Measurements from ENCODE around the gene C2CD2. TPM values are rescaled to one million over a fixed set of nuclear protein-coding genes. Genes with fewer than 3 reads are reported as not detected.

The C2CD2 gene
- total and polyA plus RNA-seq, 2 donors (not counting 1 experiment from before 2014, with no cell fraction given): 20.3 to 22.3 TPM

DNA sequence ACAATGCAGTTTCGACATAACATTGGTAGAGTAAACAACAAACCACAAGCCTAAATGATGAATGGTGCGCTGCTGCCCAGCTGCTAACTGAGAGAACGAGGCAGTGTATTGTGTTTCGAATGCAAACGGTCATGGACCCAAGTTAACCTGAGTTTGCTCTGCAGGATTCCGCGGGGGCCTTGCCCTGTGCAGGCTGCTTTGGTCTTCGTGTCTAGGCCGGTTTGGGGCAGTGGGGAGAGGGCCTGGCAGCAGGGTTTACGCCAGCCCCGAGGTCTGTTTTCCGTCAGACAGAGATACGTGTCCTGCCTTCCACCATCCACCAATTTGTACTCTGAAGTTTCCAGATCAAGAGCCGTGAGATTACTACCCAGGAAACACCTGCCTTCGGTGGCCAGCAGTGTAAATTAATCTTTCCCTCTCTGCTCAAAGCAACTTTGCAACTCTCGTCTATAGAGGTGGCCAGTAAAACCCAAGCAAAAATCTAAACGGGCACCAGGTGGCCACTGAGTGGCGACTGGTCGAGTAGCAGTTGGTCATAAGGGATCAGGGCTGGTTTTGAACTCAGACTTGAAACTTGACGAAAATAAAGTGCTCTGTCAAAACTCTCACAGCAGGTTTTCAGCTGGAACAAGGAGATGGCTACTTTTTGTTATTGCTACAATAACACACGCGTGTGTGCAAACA, 68.3 kb downstream of the C2CD2 start:
- H3K27me3 ChIP-seq (ENCODE audit: control insufficient read depth, insufficient read depth, low read length): no peaks in the 10 kb centered on the region
- H4K20me1 ChIP-seq (ENCODE audit: control insufficient read depth, extremely low read depth, insufficient read depth, low read length): no peaks in the 10 kb centered on the region

DNA sequence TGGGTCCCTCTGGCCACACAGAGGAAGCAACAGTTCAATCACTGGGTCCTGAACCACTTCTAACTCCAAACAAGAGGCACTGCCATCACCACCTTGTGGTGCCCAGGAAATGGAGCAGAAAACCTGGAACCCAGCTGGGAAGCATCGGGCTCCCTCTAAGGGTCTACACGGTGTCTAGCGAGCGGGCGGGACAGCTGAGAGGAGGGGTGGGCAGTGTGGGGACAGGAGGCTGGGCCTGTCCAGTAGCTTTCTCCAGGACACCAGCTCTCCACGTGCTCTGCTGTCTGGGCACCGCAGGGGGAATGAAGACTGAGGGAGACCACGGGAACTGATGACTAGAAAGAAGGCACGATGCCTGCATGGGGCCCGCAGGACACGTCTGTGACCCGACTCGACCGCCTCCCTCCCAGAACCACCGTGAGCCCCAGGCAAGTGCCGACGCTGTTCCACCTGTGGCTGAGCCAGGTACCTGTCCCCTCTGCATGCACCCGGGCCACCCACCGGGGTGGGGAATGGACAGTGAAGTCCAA, 69.3 kb downstream of the C2CD2 start:
- Histone ChIP-seq H3K4me1 (ENCODE audit: control insufficient read depth, extremely low read depth, insufficient read depth, low read length) (no peaks in the 10 kb centered on the region), H3K36me3 (ENCODE audit: control insufficient read depth, insufficient read depth, low read length) (no peaks in the 10 kb centered on the region), H3K27me3 (ENCODE audit: control insufficient read depth, insufficient read depth, low read length) (no peaks in the 10 kb centered on the region), H3K9me3 (ENCODE audit: control insufficient read depth, insufficient read depth, low read depth, low read length) (no peaks in the 10 kb centered on the region), H3K9ac (ENCODE audit: insufficient read depth, low read length) (no peak overlapping the region), H3K4me2 (ENCODE audit: extremely low read depth, insufficient read depth, low read length) (no peak overlapping the region), H3K4me3 (replicated peaks in 1 of 4; ENCODE audit: control extremely low read depth in 1 of 4, insufficient read depth in 1 of 4, low read depth in 3 of 4, low read length in 4 of 4) (no peak overlapping the region), H4K20me1 (ENCODE audit: control insufficient read depth, extremely low read depth, insufficient read depth, low read length) (no peaks in the 10 kb centered on the region), H3K27ac (ENCODE audit: insufficient read depth, low read length) (no peak overlapping the region), H2AFZ (ENCODE audit: low read length) (no peak overlapping the region), H3K79me2 (ENCODE audit: control insufficient read depth, insufficient read depth, low read length) (no peaks in the 10 kb centered on the region)
- no peak for DNase-seq (ENCODE audit: low read depth in 2 of 2)
- TF ChIP-seq, protein P1, sequence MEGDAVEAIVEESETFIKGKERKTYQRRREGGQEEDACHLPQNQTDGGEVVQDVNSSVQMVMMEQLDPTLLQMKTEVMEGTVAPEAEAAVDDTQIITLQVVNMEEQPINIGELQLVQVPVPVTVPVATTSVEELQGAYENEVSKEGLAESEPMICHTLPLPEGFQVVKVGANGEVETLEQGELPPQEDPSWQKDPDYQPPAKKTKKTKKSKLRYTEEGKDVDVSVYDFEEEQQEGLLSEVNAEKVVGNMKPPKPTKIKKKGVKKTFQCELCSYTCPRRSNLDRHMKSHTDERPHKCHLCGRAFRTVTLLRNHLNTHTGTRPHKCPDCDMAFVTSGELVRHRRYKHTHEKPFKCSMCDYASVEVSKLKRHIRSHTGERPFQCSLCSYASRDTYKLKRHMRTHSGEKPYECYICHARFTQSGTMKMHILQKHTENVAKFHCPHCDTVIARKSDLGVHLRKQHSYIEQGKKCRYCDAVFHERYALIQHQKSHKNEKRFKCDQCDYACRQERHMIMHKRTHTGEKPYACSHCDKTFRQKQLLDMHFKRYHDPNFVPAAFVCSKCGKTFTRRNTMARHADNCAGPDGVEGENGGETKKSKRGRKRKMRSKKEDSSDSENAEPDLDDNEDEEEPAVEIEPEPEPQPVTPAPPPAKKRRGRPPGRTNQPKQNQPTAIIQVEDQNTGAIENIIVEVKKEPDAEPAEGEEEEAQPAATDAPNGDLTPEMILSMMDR (conservative IDR thresholded peaks at IDR 0.05 in 1 of 2, IDR thresholded peaks at IDR 0.05 in 1 of 2; ENCODE audit: low read depth in 1 of 2, low read length in 2 of 2): no peak
- TF ChIP-seq EZH2 (IDR thresholded peaks at IDR 0.05; ENCODE audit: low read length, missing control alignments): no peak

More for the DNA sequence above, 68.3 kb downstream of the C2CD2 start:
- H3K27ac ChIP-seq (ENCODE audit: insufficient read depth, low read length): no peak overlapping the region
- no peaks in the 10 kb centered on the region for H3K79me2 ChIP-seq (ENCODE audit: control insufficient read depth, insufficient read depth, low read length)
- no peak overlapping the region for H3K4me3 ChIP-seq (replicated peaks in 1 of 4; ENCODE audit: control extremely low read depth in 1 of 4, insufficient read depth in 1 of 4, low read depth in 3 of 4, low read length in 4 of 4)
- no peaks in the 10 kb centered on the region for H3K36me3 ChIP-seq (ENCODE audit: control insufficient read depth, insufficient read depth, low read length)
- H3K9ac ChIP-seq (ENCODE audit: insufficient read depth, low read length): no peak overlapping the region
- no peak for TF ChIP-seq EZH2 (IDR thresholded peaks at IDR 0.05; ENCODE audit: low read length, missing control alignments)
- TF ChIP-seq, protein P1 (conservative IDR thresholded peaks at IDR 0.05 in 1 of 2, IDR thresholded peaks at IDR 0.05 in 1 of 2; ENCODE audit: low read depth in 1 of 2, low read length in 2 of 2): peak in 1 of 2 donors; percentile 1
- H3K4me1 ChIP-seq (ENCODE audit: control insufficient read depth, extremely low read depth, insufficient read depth, low read length): no peaks in the 10 kb centered on the region
- no peaks in the 10 kb centered on the region for H3K9me3 ChIP-seq (ENCODE audit: control insufficient read depth, insufficient read depth, low read depth, low read length)
- H3K4me2 ChIP-seq (ENCODE audit: extremely low read depth, insufficient read depth, low read length): no peak overlapping the region
- peak; percentile 28 to 65 for DNase-seq (ENCODE audit: low read depth in 2 of 2)
- no peak overlapping the region for H2AFZ ChIP-seq (ENCODE audit: low read length)

DNA sequence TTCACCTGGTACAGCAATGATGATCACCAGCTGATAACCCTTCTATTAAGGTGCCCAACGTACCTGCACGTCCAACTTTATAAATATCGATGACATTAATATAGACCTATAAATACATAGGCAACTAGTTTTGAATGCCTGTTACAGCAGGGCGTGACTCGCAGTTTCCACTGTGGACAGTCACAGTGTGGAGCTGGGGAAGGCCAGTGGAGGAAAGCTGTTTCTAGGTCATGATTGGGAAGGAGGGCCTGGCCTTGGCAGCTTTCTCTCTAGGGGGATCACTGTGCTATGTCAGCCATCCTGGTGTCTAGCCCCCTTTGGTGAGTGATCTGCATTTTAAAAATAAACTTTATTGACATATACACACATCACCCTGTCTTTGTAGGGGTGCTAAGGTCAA, 70.2 kb downstream of the C2CD2 start:
- H3K4me2 ChIP-seq (ENCODE audit: extremely low read depth, insufficient read depth, low read length): no peak overlapping the region
- H3K36me3 ChIP-seq (ENCODE audit: control insufficient read depth, insufficient read depth, low read length): no peaks in the 10 kb centered on the region
- H3K4me3 ChIP-seq (replicated peaks in 1 of 4; ENCODE audit: control extremely low read depth in 1 of 4, insufficient read depth in 1 of 4, low read depth in 3 of 4, low read length in 4 of 4): no peak overlapping the region
- H3K27ac ChIP-seq (ENCODE audit: insufficient read depth, low read length): no peak overlapping the region
- TF ChIP-seq, protein P1 (conservative IDR thresholded peaks at IDR 0.05 in 1 of 2, IDR thresholded peaks at IDR 0.05 in 1 of 2; ENCODE audit: low read depth in 1 of 2, low read length in 2 of 2): no peak
- TF ChIP-seq EZH2 (IDR thresholded peaks at IDR 0.05; ENCODE audit: low read length, missing control alignments): no peak
- peak in 1 of 2 donors; percentile 4 for DNase-seq (ENCODE audit: low read depth in 2 of 2)
- H3K27me3 ChIP-seq (ENCODE audit: control insufficient read depth, insufficient read depth, low read length): no peaks in the 10 kb centered on the region
- no peaks in the 10 kb centered on the region for H3K79me2 ChIP-seq (ENCODE audit: control insufficient read depth, insufficient read depth, low read length)
- no peaks in the 10 kb centered on the region for H3K4me1 ChIP-seq (ENCODE audit: control insufficient read depth, extremely low read depth, insufficient read depth, low read length)
- H3K9ac ChIP-seq (ENCODE audit: insufficient read depth, low read length): no peak overlapping the region
- no peaks in the 10 kb centered on the region for H4K20me1 ChIP-seq (ENCODE audit: control insufficient read depth, extremely low read depth, insufficient read depth, low read length)
- no peaks in the 10 kb centered on the region for H3K9me3 ChIP-seq (ENCODE audit: control insufficient read depth, insufficient read depth, low read depth, low read length)
- no peak overlapping the region for H2AFZ ChIP-seq (ENCODE audit: low read length)
